ENCODE results near the gene RB1.

DNA sequence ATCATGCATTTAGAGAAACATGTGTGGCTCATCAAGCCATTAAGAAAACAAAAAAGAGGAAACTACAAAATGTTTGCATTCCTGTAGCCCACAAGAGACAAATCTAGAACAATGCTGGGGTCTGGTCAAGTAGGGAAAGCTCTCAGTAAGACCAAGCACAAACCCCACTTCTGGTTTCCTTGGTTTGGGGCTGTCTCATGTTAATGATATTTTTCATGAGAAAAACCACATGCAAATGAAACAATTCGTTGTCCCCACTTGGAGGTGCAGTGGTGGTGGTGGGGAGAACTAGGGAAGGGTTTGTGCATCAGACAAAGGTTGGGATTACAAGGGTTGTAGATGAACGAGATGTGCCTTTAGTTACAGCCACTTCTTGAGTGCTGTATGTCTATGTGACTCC lies 7.0 kb upstream of the RB1 start:
- TF ChIP-seq, protein P1, sequence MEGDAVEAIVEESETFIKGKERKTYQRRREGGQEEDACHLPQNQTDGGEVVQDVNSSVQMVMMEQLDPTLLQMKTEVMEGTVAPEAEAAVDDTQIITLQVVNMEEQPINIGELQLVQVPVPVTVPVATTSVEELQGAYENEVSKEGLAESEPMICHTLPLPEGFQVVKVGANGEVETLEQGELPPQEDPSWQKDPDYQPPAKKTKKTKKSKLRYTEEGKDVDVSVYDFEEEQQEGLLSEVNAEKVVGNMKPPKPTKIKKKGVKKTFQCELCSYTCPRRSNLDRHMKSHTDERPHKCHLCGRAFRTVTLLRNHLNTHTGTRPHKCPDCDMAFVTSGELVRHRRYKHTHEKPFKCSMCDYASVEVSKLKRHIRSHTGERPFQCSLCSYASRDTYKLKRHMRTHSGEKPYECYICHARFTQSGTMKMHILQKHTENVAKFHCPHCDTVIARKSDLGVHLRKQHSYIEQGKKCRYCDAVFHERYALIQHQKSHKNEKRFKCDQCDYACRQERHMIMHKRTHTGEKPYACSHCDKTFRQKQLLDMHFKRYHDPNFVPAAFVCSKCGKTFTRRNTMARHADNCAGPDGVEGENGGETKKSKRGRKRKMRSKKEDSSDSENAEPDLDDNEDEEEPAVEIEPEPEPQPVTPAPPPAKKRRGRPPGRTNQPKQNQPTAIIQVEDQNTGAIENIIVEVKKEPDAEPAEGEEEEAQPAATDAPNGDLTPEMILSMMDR (conservative IDR thresholded peaks at IDR 0.05; ENCODE audit: low read depth, low read length): no peak
- no peak for TF ChIP-seq EZH2 (IDR thresholded peaks at IDR 0.05; ENCODE audit: borderline replicate concordance, low read depth, low read length, poor library complexity, severe bottlenecking)

Data from A673 (cell line).